NCI-H128 (cell line): Measurements from ENCODE around the gene LSM4.
"Not testable (repeated sequence)": the region's sequence is repeated elsewhere in the genome, so short reads cannot be mapped to it uniquely, and the experiment has no call there.

Experiments used
- DNase-seq: peaks from one replicate; lab custom pipeline; 2025; ENCODE audit not compliant: unreplicated experiment; lab: John Stamatoyannopoulos, UW

LSM4 gene

DNA sequence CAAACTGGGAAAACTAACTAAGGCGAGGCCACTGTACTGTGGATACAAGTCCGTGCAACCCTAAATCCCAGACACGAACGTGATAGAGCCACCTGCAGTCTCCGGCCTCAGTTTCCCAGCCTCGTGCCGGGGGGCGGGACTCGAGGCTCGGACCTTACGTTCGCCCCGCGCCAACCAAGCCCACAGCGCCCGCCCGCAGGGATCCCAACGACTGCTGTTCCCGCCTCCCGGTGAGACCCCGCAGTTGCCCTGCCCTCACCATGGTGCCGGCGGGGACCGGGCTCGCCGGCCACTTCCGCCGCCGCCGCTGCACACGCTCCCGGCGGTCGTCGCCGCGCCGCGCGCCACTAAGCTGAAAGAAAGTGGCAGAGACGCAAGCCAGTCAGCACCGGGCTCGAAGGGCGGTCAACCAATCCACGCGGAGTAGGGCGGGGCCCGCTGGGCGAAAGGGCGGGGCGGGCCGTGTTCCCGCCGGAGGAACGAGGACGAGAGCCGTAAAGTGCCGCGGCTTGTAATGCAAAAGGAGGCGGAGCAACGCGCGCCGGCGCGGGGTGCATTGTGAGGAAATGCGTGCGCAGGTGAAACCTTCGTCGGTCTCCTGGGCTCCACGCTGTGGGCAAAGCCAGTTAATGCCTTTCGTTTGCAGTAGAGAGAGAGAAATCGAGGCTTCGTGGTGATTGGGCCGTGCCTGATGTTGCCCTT lies at the start of gene LSM4:
Gene LSM4 (minus strand): TSS at position 318 of the 702 bp plus-strand sequence. CDS start 56 bp downstream, at position 262.
- peak; percentile 98 for DNase-seq

- no peak for DNase-seq
These were observed 45.8 kb upstream of the LSM4 start for GRCh38 chr19:18368504-18369222.

DNA sequence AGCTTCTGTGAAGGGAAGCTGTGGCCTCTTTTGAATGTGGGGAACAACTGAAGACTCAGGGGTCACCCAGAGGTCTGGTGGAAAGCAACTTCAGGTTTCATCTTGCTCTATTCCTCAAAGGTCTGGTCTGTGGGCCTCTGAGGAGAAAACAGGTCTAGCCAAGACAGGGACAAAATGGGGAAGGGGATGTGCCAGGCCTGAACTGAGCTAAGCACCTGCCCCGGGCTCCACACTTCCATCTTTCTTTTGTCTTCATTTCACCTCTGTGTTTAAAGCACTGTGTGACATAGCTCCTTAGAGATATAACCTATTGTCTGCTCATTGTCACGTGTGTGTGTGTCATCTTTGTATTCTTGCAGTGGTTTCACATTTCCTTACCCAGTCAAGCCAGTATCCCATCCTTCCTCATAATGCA lies 43.2 kb upstream of the LSM4 start:
- DNase-seq: no peak

GRCh38 chr19:18364826-18365528 lies 42.1 kb upstream of the LSM4 start:
- peak; percentile 17 for DNase-seq

- not testable (repeated sequence) for DNase-seq
These were observed 41.5 kb upstream of the LSM4 start for GRCh38 chr19:18364277-18364825.

GRCh38 chr19:18363787-18364186 lies 40.9 kb upstream of the LSM4 start:
- DNase-seq: no peak

DNA sequence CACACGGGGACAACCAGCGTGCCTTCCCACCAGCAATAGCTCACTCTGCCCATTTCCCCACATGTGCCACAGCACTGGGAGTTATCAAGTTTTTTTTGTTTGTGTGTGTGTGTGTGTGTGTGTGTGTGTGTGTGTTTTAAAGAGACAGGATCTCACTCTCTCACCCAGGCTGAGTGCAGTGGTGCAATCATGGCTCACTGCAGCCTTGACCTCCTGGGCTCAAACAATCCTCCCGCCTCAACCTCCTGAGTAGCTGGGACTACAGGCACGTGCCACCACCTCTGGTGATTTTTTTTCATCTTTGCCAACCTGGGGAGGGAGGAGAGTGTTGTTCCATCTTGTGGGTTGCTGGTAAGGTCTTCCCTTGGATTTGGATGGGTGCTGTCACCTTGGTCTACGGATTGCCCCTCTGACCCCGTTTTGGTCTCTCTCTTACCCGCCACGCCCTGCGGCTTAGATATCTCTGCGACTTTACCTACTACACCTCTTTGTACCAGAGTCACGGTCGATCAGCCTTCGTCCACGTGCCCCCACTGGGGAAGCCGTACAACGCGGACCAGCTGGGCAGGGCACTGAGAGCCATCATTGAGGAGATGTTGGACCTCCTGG lies 40.2 kb upstream of the LSM4 start:
- no peak for DNase-seq

DNA sequence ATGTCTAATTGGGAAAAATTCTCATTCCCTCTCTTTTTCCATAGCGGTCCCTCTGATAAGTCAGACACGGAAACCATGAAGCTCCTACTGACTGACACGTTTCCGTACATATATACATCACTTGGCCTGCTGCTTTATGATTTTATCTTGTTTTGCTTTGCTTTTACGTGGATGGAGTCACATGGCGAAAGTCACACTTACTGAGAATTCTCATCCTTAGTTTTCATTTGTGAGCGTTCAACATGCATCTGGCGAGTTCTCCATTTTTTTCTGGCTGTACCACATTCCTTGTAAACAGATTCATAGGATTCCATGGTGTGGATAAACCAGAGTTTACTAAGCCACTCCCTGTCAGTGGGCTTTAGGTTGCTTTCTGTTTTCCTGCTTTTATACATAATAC lies 38.8 kb upstream of the LSM4 start:
- DNase-seq: no peak

DNA sequence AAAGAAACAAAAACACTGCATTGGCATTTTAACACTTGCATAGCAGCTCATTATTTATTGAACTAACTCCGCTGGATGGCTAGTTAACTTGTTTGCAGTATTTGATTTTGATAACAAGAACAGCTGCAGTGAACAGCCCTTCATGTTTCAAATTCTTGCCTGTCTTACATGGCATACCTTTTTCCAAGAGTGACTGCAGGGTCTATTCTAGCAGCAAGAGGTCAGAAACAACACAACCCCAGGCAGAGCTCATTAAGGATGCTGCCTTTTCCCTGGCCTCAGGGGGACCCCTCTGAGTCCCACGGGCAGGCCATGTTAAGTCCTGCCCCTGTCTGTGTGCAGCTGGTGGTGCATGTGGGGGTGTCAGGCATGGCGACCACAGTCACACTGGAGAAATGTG lies 34.2 kb upstream of the LSM4 start:
- DNase-seq: no peak

DNA sequence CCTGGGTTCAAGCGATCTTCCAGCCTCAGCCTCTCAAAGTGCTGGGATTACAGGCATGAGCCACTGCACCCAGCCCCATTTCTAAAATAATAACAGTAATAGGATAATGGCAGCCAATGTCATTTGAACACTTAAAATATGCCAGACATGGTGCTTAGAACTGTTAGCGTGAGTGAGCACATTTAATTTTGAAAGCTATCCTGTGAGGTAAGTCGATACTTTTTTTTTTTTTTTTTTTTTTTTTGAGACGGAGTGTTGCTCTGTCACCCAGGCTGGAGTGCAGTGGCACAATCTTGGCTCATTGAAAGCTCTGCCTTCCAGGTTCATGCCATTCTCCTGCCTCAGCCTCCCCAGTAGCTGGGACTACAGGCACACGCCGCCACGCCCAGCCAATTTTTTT lies 31.9 kb upstream of the LSM4 start:
- not testable (repeated sequence) for DNase-seq

DNA sequence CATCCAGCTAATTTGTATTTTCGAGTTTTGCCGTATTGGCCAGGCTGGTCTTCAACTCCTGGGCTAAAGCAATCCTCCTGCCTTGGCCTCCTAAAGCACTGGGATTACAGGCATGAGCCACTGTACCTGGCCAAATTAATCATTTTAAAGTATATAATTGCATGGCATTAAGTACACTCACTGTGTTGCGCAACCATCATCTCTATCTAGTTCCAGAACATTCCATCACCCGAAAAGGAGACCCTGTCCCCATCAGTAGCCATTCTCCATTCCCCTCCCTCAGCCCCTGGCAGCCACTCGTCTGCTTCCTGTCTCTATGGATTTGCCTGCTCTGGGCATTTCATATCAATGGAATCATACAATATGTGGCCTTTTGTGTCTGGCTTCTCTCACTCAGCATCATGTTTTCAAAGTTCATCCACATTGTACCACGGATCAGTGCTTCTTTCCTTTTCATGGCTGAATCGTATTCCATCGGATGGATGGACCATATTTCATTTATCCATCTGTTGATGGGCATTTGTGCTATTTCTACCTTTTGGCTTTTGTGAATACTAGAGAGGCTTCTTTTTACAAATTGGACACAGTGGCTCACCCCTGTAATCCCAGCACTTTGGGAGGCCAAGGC lies 30.6 kb upstream of the LSM4 start:
- DNase-seq: no peak

- DNase-seq: no peak
These were observed 28.7 kb upstream of the LSM4 start for GRCh38 chr19:18351544-18351943.

- DNase-seq: no peak
These were observed 27.6 kb upstream of the LSM4 start for GRCh38 chr19:18350490-18350889.

- DNase-seq: no peak
These were observed 26.8 kb upstream of the LSM4 start for GRCh38 chr19:18349524-18350128.

DNA sequence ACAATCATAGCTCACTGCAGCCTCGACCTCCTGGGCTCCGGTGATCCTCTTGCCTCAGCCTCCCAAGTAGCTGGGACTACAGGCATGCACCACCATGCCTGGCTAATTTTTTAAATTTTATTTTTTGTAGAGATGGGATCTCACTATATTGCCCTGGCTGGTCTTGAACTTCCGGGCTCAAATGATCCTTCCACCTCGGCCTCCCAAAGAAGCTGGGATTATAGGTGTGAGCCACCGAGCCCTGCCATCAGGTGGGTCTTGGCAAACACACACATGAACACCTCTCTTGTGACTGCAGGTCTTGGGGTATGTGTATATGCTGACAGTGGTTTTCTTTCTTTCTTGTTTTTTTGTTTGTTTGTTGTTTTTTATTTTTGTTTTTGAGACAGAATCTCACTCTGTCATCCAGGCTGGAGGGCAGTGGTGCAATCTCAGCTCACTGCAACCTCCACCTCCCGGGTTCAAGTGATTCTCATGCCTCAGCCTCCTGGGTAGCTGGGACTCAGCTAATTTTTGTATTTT lies 26.0 kb upstream of the LSM4 start:
- not testable (repeated sequence) for DNase-seq

DNA sequence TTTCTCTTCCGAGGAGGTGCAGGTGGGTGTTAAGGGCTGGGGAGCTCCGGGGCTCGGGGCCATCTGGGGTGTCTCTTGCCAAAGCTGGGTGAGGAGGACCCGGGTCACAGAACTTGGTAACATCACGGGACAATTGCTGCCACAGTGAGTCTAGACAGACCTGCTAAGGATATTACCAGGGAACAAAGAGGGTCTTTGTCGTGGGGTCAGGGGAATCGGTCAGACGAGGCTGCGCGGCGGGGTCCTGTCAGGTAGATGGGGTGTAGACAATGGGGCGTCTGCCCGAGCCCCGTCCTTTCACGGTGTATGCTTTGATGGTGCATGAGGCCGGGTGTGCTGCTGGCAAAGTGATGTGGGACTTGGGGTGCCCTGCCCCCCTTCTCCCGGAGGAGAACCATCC lies 25.3 kb upstream of the LSM4 start:
- DNase-seq: no peak

DNA sequence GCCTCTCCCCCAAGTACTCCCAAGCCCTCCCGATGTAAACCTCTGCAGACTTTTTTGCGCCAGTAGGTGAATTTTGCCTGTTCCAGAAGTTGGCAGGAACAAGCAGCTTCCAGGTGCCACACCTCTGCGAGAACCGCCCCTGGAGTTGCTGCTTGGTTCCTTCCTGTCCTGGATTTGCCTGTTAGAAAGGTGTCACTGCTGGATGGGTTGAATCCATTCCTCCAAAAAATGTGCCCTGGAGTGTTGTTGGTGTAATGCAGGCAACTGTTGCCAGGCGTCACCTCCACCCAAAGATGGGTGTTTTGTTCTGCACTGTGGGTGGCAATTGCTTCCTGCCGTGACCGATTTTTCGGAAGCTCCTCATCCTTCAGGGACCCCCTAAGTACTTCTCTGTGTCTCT lies 23.2 kb upstream of the LSM4 start:
- no peak for DNase-seq

DNA sequence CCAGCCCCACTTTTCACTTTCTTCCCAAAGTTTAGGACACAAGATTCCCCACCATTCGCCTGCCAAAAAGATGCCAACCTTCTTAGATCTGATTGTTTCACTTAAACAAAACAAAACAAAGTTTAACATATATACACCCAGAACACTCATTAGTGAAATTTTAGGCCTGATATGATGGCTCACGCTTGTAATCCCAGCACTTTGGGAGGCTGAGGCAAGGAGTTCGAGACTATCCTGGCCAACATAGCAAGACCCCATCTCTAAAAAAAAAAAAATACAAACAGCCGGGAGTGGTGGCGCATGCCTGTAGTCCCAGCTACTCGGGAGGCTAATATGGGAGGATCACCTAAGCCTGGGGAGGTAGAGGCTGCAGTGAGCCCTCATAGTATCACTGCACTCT lies 22.4 kb upstream of the LSM4 start:
- DNase-seq: no peak

DNA sequence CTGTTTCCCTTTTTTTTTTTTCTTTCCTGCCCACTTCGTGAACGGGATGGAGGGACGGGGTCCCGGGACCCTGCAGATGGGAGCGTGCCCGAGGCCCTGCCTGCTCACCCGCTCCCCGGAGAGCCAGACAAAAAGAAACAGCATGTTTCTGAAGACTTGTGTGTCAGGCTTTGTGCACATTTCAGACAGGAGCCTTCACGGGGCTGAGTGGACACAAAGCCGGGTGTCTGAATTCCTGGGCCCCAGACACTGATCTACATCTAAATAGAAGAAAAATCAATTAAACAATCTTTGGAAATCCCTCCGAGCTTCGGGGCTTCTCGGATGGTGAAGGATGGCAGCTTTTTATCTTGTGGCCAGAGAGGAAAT lies 21.7 kb upstream of the LSM4 start:
- DNase-seq: no peak

- no peak for DNase-seq
These were observed 19.3 kb upstream of the LSM4 start for GRCh38 chr19:18342090-18342632.
